ENCODE measurements around the gene ZNF609. TPM values are rescaled to one million over a fixed set of nuclear protein-coding genes. Genes with fewer than 3 reads are reported as not detected.

Gene ZNF609
- total and polyA plus RNA-seq, 11 donors: 5.8 to 24.5 (median 15.3) TPM

GRCh38 chr15:64634576-64635498 is 174.5 kb downstream of the ZNF609 start:
- H3K27me3 ChIP-seq: no peaks in the 10 kb centered on the region
- TF ChIP-seq POLR2A (IDR thresholded peaks at IDR 0.05) (no peak), CTCF (IDR thresholded peaks at IDR 0.05) (no peak)
- H3K4me3 ChIP-seq: no peak overlapping the region
- ATAC-seq: no peak
- intact Hi-C loops (cut with DNase I): loop anchor here in 1 of 10 donors (5.0 kb wide), 1 partner anchor 173 kb away; the partner anchor contains the start of gene ZNF609
- H3K9me3 ChIP-seq: peaks cover 0 to 12% (median 0%) of the 10 kb centered on the region in 12 donors
- peaks cover 0 to 13% (median 0%) of the 10 kb centered on the region in 9 donors for H3K36me3 ChIP-seq
- WGBS, 4 donors: 38 to 44% (median 40%) methylated on average over 4 of the region's 4 CpGs
- DNase-seq: no peak
- peak overlapping the region in 9 of 12 donors; percentile 14 to 64 (median 40) for H3K27ac ChIP-seq
- H3K4me1 ChIP-seq: peaks cover 7 to 68% (median 28%) of the 10 kb centered on the region in 12 donors

- peak; percentile 85 to 96 (median 92) for ATAC-seq
- Histone ChIP-seq H3K27me3 (no peaks in the 10 kb centered on the region), H3K9me3 (peaks cover 0 to 12% (median 0%) of the 10 kb centered on the region in 12 donors), H3K4me3 (no peak overlapping the region), H3K4me1 (peaks cover 7 to 72% (median 34%) of the 10 kb centered on the region in 12 donors), H3K27ac (peak overlapping the region in 11 of 12 donors; percentile 11 to 64 (median 36)), H3K36me3 (peaks cover 0 to 10% (median 0%) of the 10 kb centered on the region in 9 donors)
- intact Hi-C loops (cut with DNase I): loop anchor here in 1 of 10 donors (5.0 kb wide), 1 partner anchor 173 kb away; the partner anchor contains the start of gene ZNF609
- DNase-seq: peak in 3 of 5 donors; percentile 21 to 34 (median 30)
- TF ChIP-seq CTCF (IDR thresholded peaks at IDR 0.05): no peak
- no peak for TF ChIP-seq POLR2A (IDR thresholded peaks at IDR 0.05)
- WGBS, 4 donors: 58 to 63% (median 60%) methylated on average over 4 of the region's 4 CpGs
These were observed 175.4 kb downstream of the ZNF609 start for GRCh38 chr15:64635499-64636495.

DNA sequence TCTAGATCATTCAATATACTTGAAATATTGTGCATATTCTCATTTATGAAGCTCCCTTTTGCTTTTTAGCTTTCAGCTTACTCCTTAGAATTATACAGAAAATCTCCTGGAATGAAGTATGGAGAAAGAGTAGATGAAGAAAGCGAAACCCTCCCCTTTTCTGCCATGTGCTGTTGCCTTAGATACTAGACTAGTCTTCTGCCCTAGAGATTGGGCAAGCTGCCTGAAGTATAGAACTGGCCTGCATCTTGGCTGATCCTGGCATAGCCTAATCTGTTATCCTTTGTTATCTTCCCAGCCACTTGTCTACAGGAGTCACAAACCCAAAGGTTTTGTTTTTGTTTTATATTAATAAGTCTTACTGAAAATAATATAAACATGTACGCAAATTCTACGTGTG is 176.2 kb downstream of the ZNF609 start:
- TF ChIP-seq POLR2A (IDR thresholded peaks at IDR 0.05): no peak
- TF ChIP-seq CTCF (IDR thresholded peaks at IDR 0.05): no peak
- 89 to 92% (median 90%) methylated on average over 3 of the region's 3 CpGs for WGBS, 4 donors
- peaks cover 0 to 4% (median 0%) of the 10 kb centered on the region in 9 donors for H3K36me3 ChIP-seq
- peak overlapping the region in 4 of 12 donors; percentile 11 to 62 (median 48) for H3K27ac ChIP-seq
- DNase-seq (no peak), ATAC-seq (no peak)
- intact Hi-C loops (cut with DNase I): loop anchor here in 1 of 10 donors (5.0 kb wide), 1 partner anchor 174 kb away; the partner anchor contains the start of gene ZNF609
- no peaks in the 10 kb centered on the region for H3K27me3 ChIP-seq
- peaks cover 0 to 12% (median 0%) of the 10 kb centered on the region in 12 donors for H3K9me3 ChIP-seq
- peaks cover 7 to 69% (median 35%) of the 10 kb centered on the region in 12 donors for H3K4me1 ChIP-seq
- no peak overlapping the region for H3K4me3 ChIP-seq
